NCI-H2196 (cell line): ENCODE results near the gene RMI1.
"Not testable (repeated sequence)": the region's sequence is repeated elsewhere in the genome, so short reads cannot be mapped to it uniquely, and the experiment has no call there.

ENCODE experiments used
- DNase-seq: peaks from one replicate; lab custom pipeline; 2025; ENCODE audit not compliant: unreplicated experiment; lab: John Stamatoyannopoulos, UW

RMI1 gene

DNA sequence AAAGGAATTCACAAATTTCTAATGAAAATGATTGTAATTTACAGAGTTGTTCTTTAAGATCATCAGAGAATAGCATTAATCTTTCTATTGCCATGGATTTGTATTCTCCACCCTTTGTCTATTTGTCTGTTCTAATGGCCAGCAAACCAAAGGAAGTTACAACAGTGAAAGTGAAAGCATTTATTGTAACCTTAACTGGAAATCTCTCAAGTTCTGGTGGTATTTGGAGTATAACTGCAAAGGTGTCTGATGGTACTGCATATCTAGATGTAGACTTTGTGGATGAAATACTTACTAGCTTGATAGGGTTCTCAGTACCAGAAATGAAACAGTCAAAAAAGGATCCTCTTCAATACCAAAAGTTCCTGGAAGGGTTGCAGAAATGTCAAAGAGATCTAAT is 21.7 kb downstream of the RMI1 start:
- no peak for DNase-seq

DNA sequence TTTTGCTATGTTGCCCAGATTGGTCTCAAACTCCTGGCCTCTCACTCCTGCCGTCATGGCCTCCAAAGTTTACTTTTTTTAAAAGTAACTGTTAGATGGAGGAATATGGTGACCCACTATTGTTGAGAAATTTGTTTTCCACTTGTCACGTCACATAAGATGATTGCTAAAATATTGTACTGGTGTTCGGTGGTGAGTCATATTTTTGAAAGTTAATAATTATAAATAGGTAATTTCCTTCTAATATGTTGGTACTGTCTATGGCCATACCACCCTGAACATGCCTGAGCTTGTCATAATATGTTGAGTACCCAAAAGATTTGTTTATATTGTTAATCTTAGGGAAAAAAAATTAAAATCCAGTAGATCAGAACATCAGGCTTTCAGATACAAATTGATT is 22.6 kb downstream of the RMI1 start:
- DNase-seq = no peak

DNA sequence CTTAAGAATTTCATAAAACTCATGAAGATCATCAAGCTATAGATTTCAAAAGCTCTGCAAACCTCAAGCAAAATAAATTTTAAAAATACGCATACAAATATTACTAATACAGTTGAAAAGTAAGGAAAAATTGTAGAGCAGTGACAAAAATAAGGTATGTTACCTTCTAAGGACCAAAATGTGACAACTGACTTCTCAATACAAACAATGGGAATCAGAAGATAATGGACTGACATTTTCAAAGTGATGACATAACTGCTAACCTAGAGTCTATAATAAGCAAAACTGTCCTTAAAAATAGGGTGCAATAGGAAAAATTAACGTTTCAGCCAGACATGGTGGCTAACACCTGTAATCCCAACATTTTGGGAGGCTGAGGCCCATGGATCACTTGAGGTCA is 27.1 kb downstream of the RMI1 start:
- no peak for DNase-seq

DNA sequence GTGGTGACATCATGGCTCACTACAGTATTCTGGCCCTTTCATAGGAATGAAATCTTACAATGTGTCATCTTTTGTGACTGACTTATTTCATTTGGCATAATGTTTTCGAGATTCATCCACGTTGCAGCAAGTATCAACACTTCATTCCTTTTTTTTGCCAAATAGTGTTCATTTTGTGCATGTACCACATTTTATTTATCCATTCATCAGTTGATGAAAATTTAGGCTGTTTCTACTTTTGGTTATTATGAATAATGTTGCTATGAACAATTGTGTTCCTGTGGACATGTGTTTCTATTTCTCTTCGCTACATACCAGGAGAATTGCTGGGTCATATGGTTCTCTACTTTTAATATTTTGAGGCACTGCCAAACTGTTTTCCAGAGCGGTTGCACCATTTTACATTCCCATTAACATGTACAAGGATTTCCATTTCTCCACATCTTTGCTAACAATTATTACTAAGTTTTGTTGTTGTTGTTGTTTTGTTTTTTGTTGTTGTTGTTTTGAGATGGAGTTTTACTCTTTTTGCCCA is 43.5 kb downstream of the RMI1 start:
- DNase-seq = no peak

DNA sequence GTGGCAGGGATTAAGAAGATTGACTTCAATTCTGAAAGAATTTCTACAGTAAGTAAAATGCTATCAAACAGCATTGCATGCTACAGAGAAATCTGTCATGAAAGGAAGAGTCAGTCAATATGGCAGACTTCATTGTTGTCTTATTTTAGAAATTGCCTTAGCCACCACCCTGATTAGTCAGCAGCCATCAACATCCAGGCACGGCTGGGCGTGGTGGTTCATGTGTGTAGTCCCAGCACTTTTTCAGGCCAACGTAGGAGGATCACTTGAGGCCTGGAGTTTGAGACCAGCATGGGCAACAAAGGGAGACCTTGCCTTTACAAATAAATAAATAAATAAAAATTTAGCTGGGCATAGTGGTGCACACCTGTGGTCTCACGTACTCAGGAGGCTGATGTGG is 46.6 kb downstream of the RMI1 start:
- no peak for DNase-seq

DNA sequence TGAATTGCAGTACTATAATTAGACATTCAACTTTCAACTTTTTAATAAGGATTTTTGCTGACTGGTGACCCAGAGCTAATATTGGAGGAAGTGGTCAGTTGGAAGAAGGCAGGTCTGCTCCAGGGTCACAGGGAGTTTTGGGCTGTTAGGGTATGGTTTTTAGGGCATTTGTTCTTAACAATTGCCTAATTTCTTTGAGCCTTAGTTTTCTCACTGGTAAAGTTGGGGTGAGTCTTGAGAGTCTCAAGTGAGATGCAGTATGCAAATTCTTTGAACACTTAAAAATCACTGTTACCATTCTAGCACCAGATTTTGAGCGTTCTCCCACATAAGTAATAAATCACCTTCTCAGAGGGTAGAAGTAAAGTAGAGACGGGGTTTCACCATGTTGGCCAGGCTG is 50.9 kb downstream of the RMI1 start:
- no peak for DNase-seq

DNA sequence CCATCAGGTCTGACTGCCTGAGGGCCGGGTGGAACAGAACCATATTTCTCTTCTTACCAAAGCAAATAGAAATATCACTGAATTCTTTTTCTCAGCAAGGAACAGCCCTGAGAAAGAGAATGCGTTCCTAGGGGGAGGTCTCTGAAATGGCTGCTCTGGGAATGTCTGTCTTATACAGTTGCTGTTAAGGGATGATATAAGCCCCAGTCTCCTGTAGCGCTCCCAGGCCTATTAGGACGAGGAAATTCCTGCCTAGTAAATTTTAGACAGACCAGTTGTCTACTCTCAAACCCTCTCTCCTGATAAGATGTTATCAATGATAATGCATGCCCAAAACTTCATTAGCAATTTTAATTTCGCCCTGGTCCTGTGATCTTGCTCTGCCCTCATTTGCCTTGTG is 61.3 kb downstream of the RMI1 start:
- DNase-seq = not testable (repeated sequence)

DNA sequence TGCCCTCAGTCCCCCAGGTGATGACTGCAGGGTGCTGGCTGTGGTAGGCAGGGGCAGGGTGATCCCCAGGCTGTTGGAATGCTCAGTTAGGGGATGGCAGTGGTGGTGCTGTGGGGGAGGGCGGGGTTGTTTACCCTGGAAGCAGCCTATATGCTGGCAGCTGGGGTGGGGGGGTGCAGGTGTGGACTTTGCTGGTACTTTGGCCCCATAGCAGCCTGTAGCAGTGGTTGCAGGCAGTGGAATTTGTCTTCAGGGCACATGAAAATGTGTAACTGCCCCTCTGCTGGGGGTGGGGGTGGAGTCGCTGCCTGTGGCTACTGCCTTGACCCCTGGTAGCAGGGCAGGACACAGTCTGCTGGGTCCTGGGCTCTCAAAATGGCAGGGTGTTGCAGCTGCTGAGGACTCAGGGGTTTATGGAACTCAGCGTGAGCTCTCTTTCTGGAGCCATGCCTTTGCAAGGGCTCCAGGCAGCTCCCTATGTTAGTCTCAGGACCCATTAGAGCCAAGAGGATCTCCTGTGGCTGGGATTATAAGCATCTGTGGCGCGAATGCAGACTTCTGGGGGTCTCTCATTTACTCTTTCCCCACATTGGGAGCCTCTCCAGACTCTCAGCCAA is 65.0 kb downstream of the RMI1 start:
- no peak for DNase-seq
